ENCODE data around the gene DONSON.

The DONSON gene

GRCh38 chr21:33561373-33561772 lies 27.1 kb downstream of the DONSON start:
- DNase-seq, result no peak

DNA sequence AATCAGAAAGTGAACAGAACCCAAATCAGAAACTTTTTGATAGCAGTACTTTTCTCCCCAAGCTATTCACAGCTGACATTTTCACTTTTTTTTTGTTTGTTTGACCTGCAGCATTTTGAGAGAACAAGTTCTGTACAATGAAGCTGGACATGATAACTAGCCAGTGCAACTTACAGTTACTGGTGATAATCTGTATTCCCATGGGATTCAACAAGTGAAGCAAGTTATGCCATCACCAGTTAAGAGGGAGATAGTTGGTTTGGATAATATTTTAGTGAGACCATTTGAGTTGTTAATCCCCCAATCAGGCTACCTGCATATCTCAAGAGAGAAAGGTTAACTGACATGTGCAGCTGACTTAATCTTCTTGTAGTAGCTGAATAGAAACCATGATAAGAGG lies 27.5 kb downstream of the DONSON start:
- DNase-seq, result no peak

DNA sequence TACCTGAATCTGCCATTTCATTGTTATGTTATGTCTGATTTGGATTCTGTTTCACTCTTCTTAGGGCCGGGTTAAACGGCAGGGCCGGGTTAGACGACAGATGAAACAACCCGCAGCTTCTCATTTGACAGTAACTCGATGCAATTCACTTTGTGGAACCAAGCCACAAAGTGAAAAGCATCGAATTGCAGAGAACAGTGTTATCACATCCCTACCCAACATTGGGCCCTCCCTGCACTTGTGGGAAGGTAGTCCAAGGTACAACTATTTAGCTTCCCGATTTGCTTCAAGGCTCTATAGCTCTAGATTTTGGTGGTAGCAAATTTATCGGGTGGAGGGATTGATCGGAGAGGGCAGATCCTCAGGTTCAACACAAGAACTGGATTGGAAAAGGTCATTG lies 28.7 kb downstream of the DONSON start:
- no peak for DNase-seq

DNA sequence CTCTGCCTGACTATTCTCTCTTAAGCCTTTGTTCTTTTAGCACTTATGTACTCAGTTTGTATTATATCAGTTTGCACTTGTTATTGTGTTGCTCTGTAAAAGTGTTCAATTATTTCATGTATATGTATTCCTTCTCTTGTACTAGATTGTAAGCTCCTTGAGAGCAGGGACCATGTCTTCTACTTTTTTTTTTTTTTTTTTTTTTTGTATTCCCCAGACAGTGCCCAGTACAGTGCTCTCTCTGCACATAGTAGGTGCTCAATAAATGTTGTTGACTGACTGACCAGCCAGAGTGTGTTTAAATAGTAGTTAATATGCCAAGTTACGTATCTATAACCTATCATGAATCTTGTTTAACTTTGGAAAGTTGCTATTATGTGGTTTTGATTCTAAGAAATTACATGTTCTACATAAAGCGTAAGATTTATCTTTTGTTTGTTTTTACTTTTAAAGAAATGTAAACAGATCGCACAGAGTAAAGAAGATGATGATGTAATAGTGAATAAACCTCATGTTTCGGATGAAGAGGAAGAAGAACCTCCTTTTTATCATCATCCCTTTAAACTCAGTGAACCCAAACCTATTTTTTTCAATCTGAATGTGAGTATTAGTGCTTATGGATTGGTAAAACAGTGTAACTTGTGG lies 29.6 kb downstream of the DONSON start:
- DNase-seq, result no peak

DNA sequence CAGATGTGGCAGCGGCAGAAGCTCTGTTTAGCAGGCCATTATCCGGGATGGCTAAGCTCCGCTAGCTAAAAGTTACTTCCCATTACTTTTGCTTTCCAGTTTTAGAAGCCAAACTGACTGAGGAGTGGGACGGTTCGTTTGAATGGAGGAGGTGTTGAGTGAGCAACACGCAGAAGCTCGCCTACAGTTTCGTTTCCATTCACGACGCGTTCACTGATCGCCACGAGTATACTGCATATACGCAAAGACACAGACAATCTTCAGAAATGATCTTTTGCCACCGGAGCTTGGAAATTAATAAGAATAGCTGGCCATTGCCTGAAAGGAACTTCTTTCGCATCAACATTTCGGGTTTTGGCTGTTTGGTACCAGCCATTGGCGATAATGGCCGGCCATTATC lies 31.0 kb downstream of the DONSON start:
- no peak for DNase-seq

- DNase-seq, result no peak
Measured at GRCh38 chr21:33554982-33555344, 33.5 kb downstream of the DONSON start.

- DNase-seq, result no peak
Measured at GRCh38 chr21:33554236-33554981, 34.1 kb downstream of the DONSON start.

DNA sequence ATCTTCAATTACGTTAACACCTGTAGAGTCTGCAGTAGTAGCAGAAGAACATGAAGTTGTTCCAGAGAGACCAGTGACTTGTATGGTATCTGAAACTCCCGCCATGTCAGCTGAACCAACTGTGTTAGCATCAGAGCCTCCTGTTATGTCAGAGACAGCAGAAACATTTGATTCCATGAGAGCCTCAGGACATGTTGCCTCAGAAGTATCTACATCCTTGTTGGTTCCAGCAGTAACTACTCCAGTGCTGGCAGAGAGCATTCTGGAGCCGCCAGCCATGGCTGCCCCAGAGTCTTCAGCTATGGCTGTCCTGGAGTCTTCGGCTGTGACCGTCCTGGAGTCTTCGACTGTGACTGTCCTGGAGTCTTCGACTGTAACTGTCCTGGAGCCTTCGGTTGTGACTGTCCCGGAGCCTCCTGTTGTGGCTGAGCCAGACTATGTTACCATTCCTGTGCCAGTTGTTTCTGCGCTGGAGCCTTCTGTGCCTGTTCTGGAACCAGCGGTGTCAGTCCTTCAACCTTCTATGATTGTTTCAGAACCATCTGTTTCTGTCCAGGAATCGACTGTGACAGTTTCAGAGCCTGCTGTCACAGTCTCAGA lies 35.4 kb downstream of the DONSON start:
- no peak for DNase-seq

- no peak for DNase-seq
Measured at GRCh38 chr21:33552093-33552998, 36.1 kb downstream of the DONSON start.

DNA sequence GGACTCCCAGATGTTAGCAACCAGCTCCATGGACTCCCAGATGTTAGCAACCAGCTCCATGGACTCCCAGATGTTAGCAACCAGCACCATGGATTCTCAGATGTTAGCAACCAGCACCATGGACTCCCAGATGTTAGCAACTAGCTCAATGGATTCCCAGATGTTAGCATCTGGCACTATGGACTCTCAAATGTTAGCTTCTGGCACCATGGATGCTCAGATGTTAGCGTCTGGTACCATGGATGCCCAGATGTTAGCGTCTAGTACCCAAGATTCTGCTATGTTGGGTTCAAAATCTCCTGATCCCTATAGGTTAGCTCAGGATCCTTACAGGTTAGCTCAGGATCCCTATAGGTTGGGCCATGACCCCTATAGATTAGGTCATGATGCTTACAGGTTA lies 36.8 kb downstream of the DONSON start:
- no peak for DNase-seq

DNA sequence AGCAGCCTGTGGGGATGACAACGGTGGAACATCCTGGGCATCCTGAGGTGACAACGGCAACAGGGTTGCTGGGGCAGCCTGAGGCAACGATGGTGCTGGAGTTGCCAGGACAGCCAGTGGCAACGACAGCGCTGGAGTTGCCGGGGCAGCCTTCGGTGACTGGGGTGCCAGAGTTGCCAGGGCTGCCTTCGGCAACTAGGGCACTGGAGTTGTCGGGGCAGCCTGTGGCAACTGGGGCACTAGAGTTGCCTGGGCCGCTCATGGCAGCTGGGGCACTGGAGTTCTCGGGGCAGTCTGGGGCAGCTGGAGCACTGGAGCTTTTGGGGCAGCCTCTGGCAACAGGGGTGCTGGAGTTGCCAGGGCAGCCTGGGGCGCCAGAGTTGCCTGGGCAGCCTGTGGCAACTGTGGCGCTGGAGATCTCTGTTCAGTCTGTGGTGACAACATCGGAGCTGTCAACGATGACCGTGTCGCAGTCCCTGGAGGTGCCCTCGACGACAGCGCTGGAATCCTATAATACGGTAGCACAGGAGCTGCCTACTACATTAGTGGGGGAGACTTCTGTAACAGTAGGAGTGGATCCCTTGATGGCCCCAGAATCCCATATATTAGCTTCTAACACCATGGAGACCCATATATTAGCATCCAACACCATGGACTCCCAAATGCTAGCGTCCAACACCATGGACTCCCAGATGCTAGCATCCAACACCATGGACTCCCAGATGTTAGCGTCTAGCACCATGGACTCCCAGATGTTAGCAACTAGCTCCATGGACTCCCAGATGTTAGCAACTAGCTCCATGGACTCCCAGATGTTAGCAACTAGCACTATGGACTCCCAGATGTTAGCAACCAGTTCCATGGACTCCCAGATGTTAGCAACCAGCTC lies 37.5 kb downstream of the DONSON start:
- DNase-seq, result no peak

- no peak for DNase-seq
Measured at GRCh38 chr21:33549848-33550771, 38.4 kb downstream of the DONSON start.

DNA sequence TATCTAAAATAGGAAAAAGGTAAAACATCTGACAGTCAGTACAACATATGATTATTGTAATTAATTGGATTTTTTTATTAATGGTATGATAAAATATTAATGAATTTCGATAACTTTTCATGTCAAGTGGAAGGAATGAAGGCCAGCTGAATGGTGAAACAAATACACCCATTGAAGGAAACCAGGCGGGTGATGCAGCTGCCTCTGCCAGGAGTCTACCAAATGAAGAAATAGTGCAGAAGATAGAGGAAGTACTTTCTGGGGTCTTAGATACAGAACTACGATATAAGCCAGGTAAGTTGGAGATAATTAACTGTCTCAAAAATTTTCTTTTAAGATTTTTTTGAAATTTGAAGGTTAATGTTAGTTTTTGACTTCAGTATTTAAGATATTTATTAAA lies 42.4 kb downstream of the DONSON start:
- no peak for DNase-seq

DNA sequence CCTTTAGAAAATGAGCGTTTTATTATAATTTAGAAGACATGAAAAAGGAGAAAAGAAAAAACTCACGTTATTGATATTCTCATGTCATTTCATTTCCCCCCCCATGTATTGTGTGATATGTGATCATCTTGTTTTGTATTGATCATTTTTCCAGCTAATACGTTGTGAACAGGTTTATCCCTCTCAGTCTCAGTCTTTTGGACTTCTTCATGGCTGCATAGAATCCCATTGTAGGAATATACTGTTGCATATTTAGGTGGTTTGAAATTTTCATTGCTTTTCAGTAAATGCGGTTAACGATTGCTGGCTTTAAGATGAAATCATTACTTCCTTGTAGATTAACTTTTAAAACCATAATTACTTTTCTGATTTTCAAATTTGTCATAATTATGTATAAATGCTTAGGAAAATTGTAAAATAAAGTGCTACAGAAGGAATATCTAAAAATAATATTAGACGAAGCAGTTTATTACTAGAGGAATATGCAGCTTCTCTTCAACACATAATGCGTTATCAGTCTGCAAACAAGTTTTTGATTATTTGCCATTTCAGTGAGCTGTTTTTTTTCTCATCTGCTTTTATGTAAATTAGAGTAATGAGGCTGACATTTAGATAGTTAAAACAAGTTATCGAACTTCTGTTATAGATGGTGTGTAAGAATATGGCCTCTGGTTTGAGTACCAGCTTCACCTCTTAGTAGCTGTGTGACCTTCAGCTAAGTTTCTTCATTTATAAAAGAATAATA lies 43.9 kb downstream of the DONSON start:
- DNase-seq, result no peak

GRCh38 chr21:33543505-33544129 lies 44.9 kb downstream of the DONSON start:
- no peak for DNase-seq

GRCh38 chr21:33542640-33543504 lies 45.6 kb downstream of the DONSON start, which contains the start of gene SON:
Gene SON, plus strand, starts transcription at chr21:33543038. Its CDS starts 55 bp downstream, at chr21:33543093.
- peak; percentile 63 to 100 (median 99) for DNase-seq
